ENCODE results near the gene SCUBE3. TPM values are rescaled to one million over a fixed set of nuclear protein-coding genes. Genes with fewer than 3 reads are reported as not detected.

The SCUBE3 gene
- total and polyA plus RNA-seq, 9 of the 15 experiments (the other 6 are each of a cell fraction or from before 2014, with no cell fraction given), result 0.01 to 0.11 TPM; not detected in 7

DNA sequence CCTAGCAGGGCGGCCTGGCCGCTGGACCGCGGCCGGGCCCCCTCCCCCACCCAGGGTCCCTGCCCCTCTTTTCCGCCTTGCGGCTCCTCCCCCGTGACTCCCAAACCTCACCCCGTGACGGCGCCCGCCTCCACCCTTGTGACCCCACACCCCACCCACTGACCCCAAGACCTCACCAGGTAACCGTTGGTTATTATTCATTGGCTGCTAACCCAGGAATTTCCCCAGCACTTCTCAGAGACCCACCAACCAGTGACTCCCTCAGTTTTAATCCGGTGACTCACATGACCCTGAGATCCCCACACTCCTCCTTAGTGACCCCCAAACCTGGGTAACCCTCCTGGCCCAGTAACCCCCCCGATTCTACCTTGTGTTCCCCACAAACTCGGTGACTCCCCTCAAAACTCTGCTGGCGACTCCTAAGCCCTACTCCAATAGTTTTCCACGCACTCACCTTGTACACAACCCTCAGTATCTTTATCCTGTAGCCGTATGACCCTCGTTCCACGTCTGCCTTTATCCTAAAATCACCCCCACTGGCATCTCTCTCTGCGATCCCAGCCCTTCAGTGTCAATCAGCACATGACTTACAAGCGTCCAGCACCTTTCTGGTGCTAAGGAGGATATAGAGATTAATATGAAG is 46.3 kb downstream of the SCUBE3 start (continued):
- TF ChIP-seq, protein P1, sequence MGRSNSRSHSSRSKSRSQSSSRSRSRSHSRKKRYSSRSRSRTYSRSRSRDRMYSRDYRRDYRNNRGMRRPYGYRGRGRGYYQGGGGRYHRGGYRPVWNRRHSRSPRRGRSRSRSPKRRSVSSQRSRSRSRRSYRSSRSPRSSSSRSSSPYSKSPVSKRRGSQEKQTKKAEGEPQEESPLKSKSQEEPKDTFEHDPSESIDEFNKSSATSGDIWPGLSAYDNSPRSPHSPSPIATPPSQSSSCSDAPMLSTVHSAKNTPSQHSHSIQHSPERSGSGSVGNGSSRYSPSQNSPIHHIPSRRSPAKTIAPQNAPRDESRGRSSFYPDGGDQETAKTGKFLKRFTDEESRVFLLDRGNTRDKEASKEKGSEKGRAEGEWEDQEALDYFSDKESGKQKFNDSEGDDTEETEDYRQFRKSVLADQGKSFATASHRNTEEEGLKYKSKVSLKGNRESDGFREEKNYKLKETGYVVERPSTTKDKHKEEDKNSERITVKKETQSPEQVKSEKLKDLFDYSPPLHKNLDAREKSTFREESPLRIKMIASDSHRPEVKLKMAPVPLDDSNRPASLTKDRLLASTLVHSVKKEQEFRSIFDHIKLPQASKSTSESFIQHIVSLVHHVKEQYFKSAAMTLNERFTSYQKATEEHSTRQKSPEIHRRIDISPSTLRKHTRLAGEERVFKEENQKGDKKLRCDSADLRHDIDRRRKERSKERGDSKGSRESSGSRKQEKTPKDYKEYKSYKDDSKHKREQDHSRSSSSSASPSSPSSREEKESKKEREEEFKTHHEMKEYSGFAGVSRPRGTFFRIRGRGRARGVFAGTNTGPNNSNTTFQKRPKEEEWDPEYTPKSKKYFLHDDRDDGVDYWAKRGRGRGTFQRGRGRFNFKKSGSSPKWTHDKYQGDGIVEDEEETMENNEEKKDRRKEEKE (IDR thresholded peaks at IDR 0.05; ENCODE audit: borderline replicate concordance in 1 of 2, control insufficient read depth in 1 of 2, low read depth in 2 of 2, low read length in 1 of 2), result no peak
- no peak for TF ChIP-seq ZNF780A (CRISPR knock-in tag; IDR thresholded peaks at IDR 0.05)
- TF ChIP-seq RFX5 (IDR thresholded peaks at IDR 0.05; ENCODE audit: low read depth, low read length), result no peak
- TF ChIP-seq, protein P2, sequence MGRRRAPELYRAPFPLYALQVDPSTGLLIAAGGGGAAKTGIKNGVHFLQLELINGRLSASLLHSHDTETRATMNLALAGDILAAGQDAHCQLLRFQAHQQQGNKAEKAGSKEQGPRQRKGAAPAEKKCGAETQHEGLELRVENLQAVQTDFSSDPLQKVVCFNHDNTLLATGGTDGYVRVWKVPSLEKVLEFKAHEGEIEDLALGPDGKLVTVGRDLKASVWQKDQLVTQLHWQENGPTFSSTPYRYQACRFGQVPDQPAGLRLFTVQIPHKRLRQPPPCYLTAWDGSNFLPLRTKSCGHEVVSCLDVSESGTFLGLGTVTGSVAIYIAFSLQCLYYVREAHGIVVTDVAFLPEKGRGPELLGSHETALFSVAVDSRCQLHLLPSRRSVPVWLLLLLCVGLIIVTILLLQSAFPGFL (CRISPR knock-in tag; IDR thresholded peaks at IDR 0.05), result no peak
- TF ChIP-seq DACH1 (IDR thresholded peaks at IDR 0.05; ENCODE audit: partially characterized antibody), result no peak
- no peak for TF ChIP-seq SMAD2 (IDR thresholded peaks at IDR 0.05; ENCODE audit: low read depth, low read length)
- TF ChIP-seq, protein P3, sequence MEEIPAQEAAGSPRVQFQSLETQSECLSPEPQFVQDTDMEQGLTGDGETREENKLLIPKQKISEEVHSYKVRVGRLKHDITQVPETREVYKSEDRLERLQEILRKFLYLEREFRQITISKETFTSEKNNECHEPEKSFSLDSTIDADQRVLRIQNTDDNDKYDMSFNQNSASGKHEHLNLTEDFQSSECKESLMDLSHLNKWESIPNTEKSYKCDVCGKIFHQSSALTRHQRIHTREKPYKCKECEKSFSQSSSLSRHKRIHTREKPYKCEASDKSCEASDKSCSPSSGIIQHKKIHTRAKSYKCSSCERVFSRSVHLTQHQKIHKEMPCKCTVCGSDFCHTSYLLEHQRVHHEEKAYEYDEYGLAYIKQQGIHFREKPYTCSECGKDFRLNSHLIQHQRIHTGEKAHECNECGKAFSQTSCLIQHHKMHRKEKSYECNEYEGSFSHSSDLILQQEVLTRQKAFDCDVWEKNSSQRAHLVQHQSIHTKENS (CRISPR knock-in tag; IDR thresholded peaks at IDR 0.05), result no peak
- no peak for TF ChIP-seq NCOR1 (IDR thresholded peaks at IDR 0.05)
- no peak for TF ChIP-seq ZNF707 (CRISPR knock-in tag; conservative IDR thresholded peaks at IDR 0.05)
- TF ChIP-seq TCF7 (IDR thresholded peaks at IDR 0.05; ENCODE audit: borderline replicate concordance), result no peak
- no peak; the same call in 1 of the 2 replicates for TF ChIP-seq MBD2 (IDR thresholded peaks at IDR 0.05; ENCODE audit: borderline replicate concordance, low read depth)
- TF ChIP-seq ELF2 (CRISPR knock-in tag; IDR thresholded peaks at IDR 0.05), result no peak
- TF ChIP-seq STAT5B (CRISPR knock-in tag; IDR thresholded peaks at IDR 0.05), result no peak
- TF ChIP-seq, protein P4, sequence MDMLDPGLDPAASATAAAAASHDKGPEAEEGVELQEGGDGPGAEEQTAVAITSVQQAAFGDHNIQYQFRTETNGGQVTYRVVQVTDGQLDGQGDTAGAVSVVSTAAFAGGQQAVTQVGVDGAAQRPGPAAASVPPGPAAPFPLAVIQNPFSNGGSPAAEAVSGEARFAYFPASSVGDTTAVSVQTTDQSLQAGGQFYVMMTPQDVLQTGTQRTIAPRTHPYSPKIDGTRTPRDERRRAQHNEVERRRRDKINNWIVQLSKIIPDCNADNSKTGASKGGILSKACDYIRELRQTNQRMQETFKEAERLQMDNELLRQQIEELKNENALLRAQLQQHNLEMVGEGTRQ (CRISPR knock-in tag; IDR thresholded peaks at IDR 0.05), result peak; percentile 33; the same call in 1 of the 2 replicates
- no peak for TF ChIP-seq ZNF232 (CRISPR knock-in tag; IDR thresholded peaks at IDR 0.05)
- TF ChIP-seq, protein P5, sequence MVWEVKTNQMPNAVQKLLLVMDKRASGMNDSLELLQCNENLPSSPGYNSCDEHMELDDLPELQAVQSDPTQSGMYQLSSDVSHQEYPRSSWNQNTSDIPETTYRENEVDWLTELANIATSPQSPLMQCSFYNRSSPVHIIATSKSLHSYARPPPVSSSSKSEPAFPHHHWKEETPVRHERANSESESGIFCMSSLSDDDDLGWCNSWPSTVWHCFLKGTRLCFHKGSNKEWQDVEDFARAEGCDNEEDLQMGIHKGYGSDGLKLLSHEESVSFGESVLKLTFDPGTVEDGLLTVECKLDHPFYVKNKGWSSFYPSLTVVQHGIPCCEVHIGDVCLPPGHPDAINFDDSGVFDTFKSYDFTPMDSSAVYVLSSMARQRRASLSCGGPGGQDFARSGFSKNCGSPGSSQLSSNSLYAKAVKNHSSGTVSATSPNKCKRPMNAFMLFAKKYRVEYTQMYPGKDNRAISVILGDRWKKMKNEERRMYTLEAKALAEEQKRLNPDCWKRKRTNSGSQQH (CRISPR knock-in tag; IDR thresholded peaks at IDR 0.05), result peak; percentile 81; the same call in 1 of the 2 replicates
- TF ChIP-seq ATF7 (IDR thresholded peaks at IDR 0.05), result no peak
- 0 out of 2 replicates have a peak, but pooled peaks have one; percentile 6 for TF ChIP-seq ETV1 (tag; conservative IDR thresholded peaks at IDR 0.05; ENCODE audit: low read depth)
- TF ChIP-seq KLF1 (tag; IDR thresholded peaks at IDR 0.05), result no peak
